ENCODE measurements around the gene AGFG2. TPM values are rescaled to one million over a fixed set of nuclear protein-coding genes. Genes with fewer than 3 reads are reported as not detected.
"Not testable (repeated sequence)": the region's sequence is repeated elsewhere in the genome, so short reads cannot be mapped to it uniquely, and the experiment has no call there.

AGFG2 gene
- total RNA-seq, 1 donor from 2014 or later = 26.6 TPM

DNA sequence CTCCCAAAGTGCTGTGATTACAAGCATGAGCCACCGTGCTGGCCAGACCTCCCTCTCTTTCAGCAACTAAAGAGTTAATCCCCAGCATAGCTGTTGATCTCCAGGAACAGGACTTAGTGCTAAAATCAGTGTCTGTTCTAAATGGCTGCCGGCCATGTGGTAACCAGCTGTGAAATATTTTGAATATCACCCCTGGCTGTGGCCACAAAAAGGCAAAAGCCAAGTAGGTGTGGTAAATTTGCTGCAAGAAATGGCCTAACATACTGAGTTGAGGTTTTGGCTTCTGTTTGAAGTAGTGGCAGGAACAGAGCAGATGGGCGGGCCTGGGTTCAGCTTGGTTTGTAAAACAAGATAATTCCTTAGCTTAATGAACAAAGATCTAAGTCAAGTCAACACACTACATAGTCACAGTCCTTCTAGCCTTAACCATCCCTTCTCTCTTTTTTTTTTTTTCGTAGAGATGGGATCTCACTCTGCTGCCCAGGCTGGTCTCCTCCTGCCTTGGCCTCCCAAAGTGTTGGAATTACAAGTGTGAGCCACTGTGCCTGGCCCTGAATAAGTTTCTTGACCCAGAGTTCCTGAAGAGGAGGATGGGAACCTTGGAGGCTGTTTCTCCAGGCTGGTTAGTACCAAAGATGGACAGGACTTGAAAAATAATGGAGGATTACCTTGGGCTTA, 22.7 kb upstream of the AGFG2 start:
- no peaks in the 10 kb centered on the region for H3K9me3 ChIP-seq (replicated peaks)
- H3K4me1 ChIP-seq = no peaks in the 10 kb centered on the region
- DNase-seq = peak; percentile 38
- no peaks in the 10 kb centered on the region for H3K36me3 ChIP-seq
- H3K4me3 ChIP-seq = no peak overlapping the region
- intact Hi-C loops (cut with micrococcal nuclease) = no loop called here
- TF ChIP-seq, protein P1, sequence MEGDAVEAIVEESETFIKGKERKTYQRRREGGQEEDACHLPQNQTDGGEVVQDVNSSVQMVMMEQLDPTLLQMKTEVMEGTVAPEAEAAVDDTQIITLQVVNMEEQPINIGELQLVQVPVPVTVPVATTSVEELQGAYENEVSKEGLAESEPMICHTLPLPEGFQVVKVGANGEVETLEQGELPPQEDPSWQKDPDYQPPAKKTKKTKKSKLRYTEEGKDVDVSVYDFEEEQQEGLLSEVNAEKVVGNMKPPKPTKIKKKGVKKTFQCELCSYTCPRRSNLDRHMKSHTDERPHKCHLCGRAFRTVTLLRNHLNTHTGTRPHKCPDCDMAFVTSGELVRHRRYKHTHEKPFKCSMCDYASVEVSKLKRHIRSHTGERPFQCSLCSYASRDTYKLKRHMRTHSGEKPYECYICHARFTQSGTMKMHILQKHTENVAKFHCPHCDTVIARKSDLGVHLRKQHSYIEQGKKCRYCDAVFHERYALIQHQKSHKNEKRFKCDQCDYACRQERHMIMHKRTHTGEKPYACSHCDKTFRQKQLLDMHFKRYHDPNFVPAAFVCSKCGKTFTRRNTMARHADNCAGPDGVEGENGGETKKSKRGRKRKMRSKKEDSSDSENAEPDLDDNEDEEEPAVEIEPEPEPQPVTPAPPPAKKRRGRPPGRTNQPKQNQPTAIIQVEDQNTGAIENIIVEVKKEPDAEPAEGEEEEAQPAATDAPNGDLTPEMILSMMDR (IDR thresholded peaks at IDR 0.05; ENCODE audit: borderline replicate concordance) = no peak
- peak overlapping the region; percentile 21 for H3K27ac ChIP-seq (replicated peaks)
- no peaks in the 10 kb centered on the region for H3K27me3 ChIP-seq (ENCODE audit: low read depth)

DNA sequence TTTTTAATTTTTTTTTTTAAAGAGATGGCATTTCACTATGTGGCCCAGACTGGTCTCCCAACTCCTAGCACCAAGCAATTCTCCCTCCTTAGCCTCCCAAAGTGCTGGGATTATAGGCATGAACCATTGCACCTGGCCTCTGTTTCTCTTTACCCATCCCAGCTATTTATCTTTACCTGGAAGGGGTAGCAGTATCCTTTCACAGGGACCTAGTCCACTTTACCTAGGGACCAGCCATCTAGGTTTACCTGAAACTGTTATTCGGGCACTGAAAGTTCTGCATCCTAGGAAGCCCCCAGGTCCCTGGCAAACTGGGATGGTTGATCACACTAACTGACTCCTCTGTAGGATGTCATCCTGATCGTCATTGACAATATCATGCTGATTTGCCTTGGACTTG, 21.7 kb upstream of the AGFG2 start:
- Histone ChIP-seq H3K27ac (replicated peaks) (no peak overlapping the region), H3K4me1 (no peaks in the 10 kb centered on the region), H3K9me3 (replicated peaks) (no peaks in the 10 kb centered on the region), H3K4me3 (no peak overlapping the region), H3K36me3 (no peaks in the 10 kb centered on the region), H3K27me3 (ENCODE audit: low read depth) (no peaks in the 10 kb centered on the region)
- TF ChIP-seq, protein P1 (IDR thresholded peaks at IDR 0.05; ENCODE audit: borderline replicate concordance) = no peak
- intact Hi-C loops (cut with micrococcal nuclease) = no loop called here
- no peak for DNase-seq

DNA sequence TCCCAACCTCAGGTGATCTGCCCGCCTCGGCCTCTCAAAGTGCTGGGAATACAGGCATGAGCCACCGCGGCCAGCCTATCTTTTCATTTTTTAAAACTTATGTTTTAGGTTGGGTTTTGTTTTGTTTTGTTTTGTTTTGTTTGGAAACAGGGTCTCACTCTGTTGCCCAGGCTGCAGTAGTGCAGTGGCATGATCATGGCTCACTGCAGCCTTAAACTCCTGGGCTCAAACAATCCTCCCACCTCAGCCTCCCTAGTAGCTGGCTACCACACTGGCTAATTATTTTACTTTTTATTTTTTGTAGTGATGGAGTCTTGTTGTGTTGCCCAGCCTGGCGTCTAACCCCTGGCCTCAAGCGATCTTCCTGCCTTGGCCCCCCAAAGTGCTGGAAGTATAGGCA, 19.4 kb upstream of the AGFG2 start:
- H3K4me3 ChIP-seq = no peak overlapping the region
- intact Hi-C loops (cut with micrococcal nuclease) = no loop called here
- no peaks in the 10 kb centered on the region for H3K9me3 ChIP-seq (replicated peaks)
- H3K27me3 ChIP-seq (ENCODE audit: low read depth) = no peaks in the 10 kb centered on the region
- TF ChIP-seq, protein P1 (IDR thresholded peaks at IDR 0.05; ENCODE audit: borderline replicate concordance) = no peak
- no peaks in the 10 kb centered on the region for H3K36me3 ChIP-seq
- no peaks in the 10 kb centered on the region for H3K4me1 ChIP-seq
- H3K27ac ChIP-seq (replicated peaks) = no peak overlapping the region
- DNase-seq = no peak

DNA sequence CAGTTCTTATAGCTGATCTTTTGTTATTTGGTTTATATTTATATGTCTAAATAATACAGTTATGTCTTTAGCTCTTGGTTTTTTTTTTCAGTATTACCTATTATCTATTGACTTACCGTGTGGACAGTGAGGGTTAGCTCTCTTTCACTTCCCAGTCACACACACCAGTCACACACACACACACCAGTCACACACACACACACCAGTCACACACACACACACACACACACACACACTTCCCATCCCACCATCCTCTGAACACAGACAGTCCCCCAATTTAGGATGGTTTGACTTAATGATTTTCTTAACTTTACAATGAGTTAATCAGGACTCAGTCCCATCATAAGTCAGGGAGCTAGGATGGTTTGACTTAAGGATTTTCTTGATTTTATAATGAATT, 18.9 kb upstream of the AGFG2 start:
- no peaks in the 10 kb centered on the region for H3K27me3 ChIP-seq (ENCODE audit: low read depth)
- TF ChIP-seq, protein P1 (IDR thresholded peaks at IDR 0.05; ENCODE audit: borderline replicate concordance) = no peak
- no peaks in the 10 kb centered on the region for H3K9me3 ChIP-seq (replicated peaks)
- H3K4me3 ChIP-seq = no peak overlapping the region
- DNase-seq = no peak
- H3K27ac ChIP-seq (replicated peaks) = no peak overlapping the region
- H3K4me1 ChIP-seq = no peaks in the 10 kb centered on the region
- H3K36me3 ChIP-seq = no peaks in the 10 kb centered on the region
- intact Hi-C loops (cut with micrococcal nuclease) = no loop called here

DNA sequence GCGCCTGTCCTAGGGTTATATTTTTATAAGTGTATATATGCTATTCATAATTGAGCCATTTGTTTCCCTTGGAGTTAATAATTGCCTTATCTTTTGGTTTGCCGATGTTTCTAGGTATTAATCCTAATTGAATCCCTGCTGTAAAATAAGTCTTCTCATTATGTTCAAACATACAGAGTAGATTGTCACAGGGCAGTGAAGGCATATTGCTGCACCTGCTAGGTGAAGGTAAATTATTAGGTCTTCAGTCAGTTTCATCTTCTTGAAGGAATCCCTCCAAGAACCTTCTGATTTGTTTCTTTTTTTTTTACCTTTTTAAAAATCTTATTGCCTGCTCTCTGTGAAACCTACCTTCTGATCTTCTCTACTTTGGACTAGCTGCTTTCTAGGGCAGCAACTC, 17.9 kb upstream of the AGFG2 start:
- DNase-seq = no peak
- Histone ChIP-seq H3K36me3 (no peaks in the 10 kb centered on the region), H3K9me3 (replicated peaks) (no peaks in the 10 kb centered on the region), H3K27me3 (ENCODE audit: low read depth) (no peaks in the 10 kb centered on the region), H3K27ac (replicated peaks) (no peak overlapping the region), H3K4me1 (no peaks in the 10 kb centered on the region), H3K4me3 (no peak overlapping the region)
- intact Hi-C loops (cut with micrococcal nuclease) = no loop called here
- TF ChIP-seq, protein P1 (IDR thresholded peaks at IDR 0.05; ENCODE audit: borderline replicate concordance) = no peak

DNA sequence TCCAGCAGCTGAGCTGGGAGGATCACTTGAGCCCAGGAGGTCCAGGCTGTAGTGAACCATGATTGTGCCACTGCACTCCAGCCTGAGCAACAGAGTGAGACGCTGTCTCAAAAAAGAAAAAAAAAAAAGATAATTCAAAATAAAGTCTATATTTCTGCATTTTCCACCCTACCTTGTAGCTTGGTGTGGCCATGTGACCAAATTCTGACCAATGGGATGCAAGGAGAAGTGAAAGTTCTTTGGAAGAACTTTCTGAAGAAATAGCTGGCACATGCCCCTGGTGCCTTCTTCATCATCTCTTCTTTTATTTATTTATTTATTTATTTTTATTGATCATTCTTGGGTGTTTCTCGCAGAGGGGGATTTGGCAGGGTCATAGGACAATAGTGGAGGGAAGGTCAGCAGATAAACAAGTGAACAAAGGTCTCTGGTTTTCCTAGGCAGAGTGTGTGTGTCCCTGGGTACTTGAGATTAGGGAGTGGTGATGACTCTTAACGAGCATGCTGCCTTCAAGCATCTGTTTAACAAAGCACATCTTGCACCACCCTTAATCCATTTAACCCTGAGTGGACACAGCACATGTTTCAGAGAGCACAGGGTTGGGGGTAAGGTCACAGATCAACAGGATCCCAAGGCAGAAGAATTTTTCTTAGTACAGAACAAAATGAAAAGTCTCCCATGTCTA, 17.0 kb upstream of the AGFG2 start:
- intact Hi-C loops (cut with micrococcal nuclease); DNase-seq; H3K36me3 ChIP-seq; H3K27ac ChIP-seq (replicated peaks); H3K4me3 ChIP-seq; H3K9me3 ChIP-seq (replicated peaks); H3K4me1 ChIP-seq; H3K27me3 ChIP-seq (ENCODE audit: low read depth): not testable (repeated sequence)

DNA sequence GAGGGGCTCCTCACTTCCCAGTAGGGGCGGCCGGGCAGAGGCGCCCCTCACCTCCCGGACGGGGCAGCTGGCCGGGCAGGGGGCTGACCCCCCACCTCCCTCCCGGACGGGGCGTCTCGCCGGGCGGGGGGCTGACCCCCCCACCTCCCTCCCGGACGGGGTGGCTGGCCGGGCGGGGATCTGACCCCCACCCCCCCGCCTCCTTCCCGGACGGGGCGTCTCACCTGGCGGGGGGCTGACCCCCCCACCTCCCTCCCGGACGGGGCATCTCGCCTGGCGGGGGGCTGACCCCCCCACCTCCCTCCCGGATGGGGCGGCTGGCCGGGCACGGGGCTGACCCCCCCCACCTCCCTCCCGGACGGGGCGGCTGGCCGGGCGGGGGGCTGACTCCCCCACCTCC, 15.8 kb upstream of the AGFG2 start:
- H3K9me3 ChIP-seq (replicated peaks); H3K36me3 ChIP-seq; H3K4me1 ChIP-seq; H3K27me3 ChIP-seq (ENCODE audit: low read depth); intact Hi-C loops (cut with micrococcal nuclease); H3K27ac ChIP-seq (replicated peaks); H3K4me3 ChIP-seq; DNase-seq: not testable (repeated sequence)

DNA sequence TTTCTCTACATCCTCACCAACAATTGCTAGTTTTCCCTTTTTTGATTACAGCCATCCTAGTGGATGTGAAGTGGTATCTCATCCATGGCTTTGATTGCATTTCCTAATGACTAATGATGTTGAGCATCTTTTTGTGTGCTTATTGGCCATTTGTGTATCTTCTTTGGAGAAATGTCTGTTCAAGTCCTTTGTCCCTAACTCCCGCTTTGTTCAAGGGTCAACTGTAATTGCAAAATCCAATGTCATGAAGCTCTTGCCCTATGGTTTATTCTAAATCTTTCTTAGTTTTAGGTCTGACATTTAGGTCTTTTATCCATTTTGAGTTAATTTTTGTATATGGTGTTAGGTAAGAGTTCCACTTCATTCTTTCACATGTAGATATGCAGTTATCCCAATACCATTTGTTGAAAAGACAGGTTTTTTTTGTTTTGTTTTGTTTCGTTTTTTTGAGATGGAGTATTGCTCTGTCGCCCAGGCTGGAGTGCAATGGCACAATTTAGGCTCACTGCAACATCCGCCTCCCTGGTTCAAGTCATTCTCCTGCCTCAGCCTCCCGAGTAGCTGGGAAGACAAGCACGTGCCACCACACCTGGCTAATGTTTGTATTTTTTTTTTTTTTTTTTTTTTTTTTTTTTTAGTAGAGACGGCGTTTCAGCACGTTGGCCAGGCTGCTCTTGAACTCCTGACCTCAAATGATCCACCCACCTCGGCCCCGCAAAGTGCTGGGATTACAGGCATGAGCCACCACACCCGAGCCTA, 10.7 kb upstream of the AGFG2 start:
- H3K27ac ChIP-seq (replicated peaks); H3K4me3 ChIP-seq; intact Hi-C loops (cut with micrococcal nuclease); H3K36me3 ChIP-seq; H3K4me1 ChIP-seq; H3K9me3 ChIP-seq (replicated peaks); DNase-seq; H3K27me3 ChIP-seq (ENCODE audit: low read depth): not testable (repeated sequence)
